H9 (cell line): Measurements from ENCODE around the gene AIFM3. TPM values are rescaled to one million over a fixed set of nuclear protein-coding genes. Genes with fewer than 3 reads are reported as not detected.

Experiments used
- DNase-seq: peaks from one replicate; pipeline ENCODE4 v3.0.0-alpha.2; 2017
- H2AFZ ChIP-seq: one replicate; pipeline ENCODE4 v1.6.1; 2013; ENCODE audit warnings: mild to moderate bottlenecking, low read length, control low read depth, moderate library complexity
- H2AK5ac ChIP-seq: 2 replicates; pipeline ENCODE4 v1.6.1; 2013; ENCODE audit warnings: low read length, control low read depth, mixed read lengths; ENCODE audit not compliant: insufficient read length
- H2BK120ac ChIP-seq: one replicate; pipeline ENCODE4 v1.6.1; 2013; ENCODE audit warnings: low read depth, mild to moderate bottlenecking, low read length, control low read depth, inconsistent platforms; ENCODE audit not compliant: poor library complexity, severe bottlenecking
- H2BK12ac ChIP-seq: 2 replicates; pipeline ENCODE4 v1.6.1; 2013; ENCODE audit warnings: low read length, control low read depth, mixed read lengths, low read depth; ENCODE audit not compliant: insufficient read length
- H2BK15ac ChIP-seq: 2 replicates; pipeline ENCODE4 v1.6.1; 2013; ENCODE audit warnings: low read depth, low read length, control low read depth
- H2BK20ac ChIP-seq: one replicate; pipeline ENCODE4 v1.6.1; 2013; ENCODE audit warnings: low read depth, mild to moderate bottlenecking, low read length, control low read depth, inconsistent platforms; ENCODE audit not compliant: poor library complexity, severe bottlenecking
- H2BK5ac ChIP-seq: 2 replicates; pipeline ENCODE4 v1.6.1; 2013; ENCODE audit warnings: low read length, control low read depth, mixed read lengths; ENCODE audit not compliant: insufficient read length
- H3K14ac ChIP-seq: 2 replicates; pipeline ENCODE4 v1.6.1; 2013; ENCODE audit warnings: low read length, control low read depth; ENCODE audit not compliant: insufficient read depth
- H3K18ac ChIP-seq: 2 replicates; pipeline ENCODE4 v1.6.1; 2013; ENCODE audit warnings: low read depth, mild to moderate bottlenecking, mixed read lengths, low read length, control low read depth; ENCODE audit not compliant: insufficient read length
- H3K23ac ChIP-seq: 2 replicates; pipeline ENCODE4 v1.6.1; 2013; ENCODE audit warnings: low read length, control low read depth, mixed read lengths, low read depth; ENCODE audit not compliant: insufficient read length
- H3K23me2 ChIP-seq: 2 replicates; pipeline ENCODE4 v1.6.1; 2013; ENCODE audit warnings: low read depth, mild to moderate bottlenecking, mixed read lengths, low read length, control low read depth; ENCODE audit not compliant: insufficient read length, poor library complexity, severe bottlenecking
- H3K27ac ChIP-seq: 2 replicates; pipeline ENCODE4 v1.5.1; 2013; ENCODE audit warnings: low read length, control low read depth, mixed read lengths, low read depth; ENCODE audit not compliant: insufficient read length
- H3K27me3 ChIP-seq: 2 replicates; pipeline ENCODE4 v1.6.1; 2013; ENCODE audit warnings: low read length, control low read depth, inconsistent platforms; ENCODE audit not compliant: insufficient read depth
- H3K4ac ChIP-seq: 2 replicates; pipeline ENCODE4 v1.6.1; 2013; ENCODE audit warnings: low read depth, mild to moderate bottlenecking, control low read depth, inconsistent platforms, low read length, moderate library complexity
- H3K4me1 ChIP-seq: 2 replicates; pipeline ENCODE4 v1.6.1; 2013; ENCODE audit warnings: low read length, control low read depth, inconsistent platforms; ENCODE audit not compliant: insufficient read depth
- H3K4me2 ChIP-seq: 2 replicates; pipeline ENCODE4 v1.6.1; 2013; ENCODE audit warnings: low read length, control low read depth, mixed read lengths; ENCODE audit not compliant: insufficient read length, insufficient read depth
- H3K56ac ChIP-seq: 2 replicates; pipeline ENCODE4 v1.6.1; 2013; ENCODE audit warnings: low read depth, mild to moderate bottlenecking, mixed read lengths, low read length, control low read depth; ENCODE audit not compliant: insufficient read length
- H3K79me1 ChIP-seq: 2 replicates; pipeline ENCODE4 v1.6.1; 2013; ENCODE audit warnings: low read depth, mild to moderate bottlenecking, moderate library complexity, low read length, control low read depth, inconsistent platforms; ENCODE audit not compliant: insufficient read depth, poor library complexity, severe bottlenecking
- H3K79me2 ChIP-seq: 2 replicates; pipeline ENCODE4 v1.6.1; 2013; ENCODE audit warnings: low read length, control low read depth, inconsistent platforms; ENCODE audit not compliant: insufficient read depth
- H3K9ac ChIP-seq: 2 replicates; pipeline ENCODE4 v1.6.1; 2013; ENCODE audit warnings: low read length, control low read depth, mixed read lengths; ENCODE audit not compliant: insufficient read length; ENCODE audit errors: extremely low read depth
- H3K9me3 ChIP-seq: one replicate; pipeline ENCODE4 v1.6.1; 2013; ENCODE audit warnings: low read depth, low read length, inconsistent platforms; ENCODE audit not compliant: control insufficient read depth
- H3T11ph ChIP-seq: one replicate; pipeline ENCODE4 v1.6.1; 2013; ENCODE audit warnings: mild to moderate bottlenecking, low read length, control low read depth, inconsistent platforms
- H4K20me1 ChIP-seq: one replicate; pipeline ENCODE4 v1.6.1; 2013; ENCODE audit not compliant: control insufficient read depth, insufficient read length, insufficient read depth
- H4K5ac ChIP-seq: 2 replicates; pipeline ENCODE4 v1.6.1; 2013; ENCODE audit warnings: low read depth, mild to moderate bottlenecking, mixed read lengths, low read length, control low read depth; ENCODE audit not compliant: insufficient read length
- H4K8ac ChIP-seq: replicated peaks from 2 replicates; pipeline ENCODE4 v1.6.1; 2013; ENCODE audit warnings: low read length, control low read depth, mixed read lengths, low read depth; ENCODE audit not compliant: insufficient read length
- H4K91ac ChIP-seq: 2 replicates; pipeline ENCODE4 v1.6.1; 2013; ENCODE audit warnings: low read depth, mild to moderate bottlenecking, moderate library complexity, mixed read lengths, low read length, control low read depth; ENCODE audit not compliant: insufficient read length
- H3K27ac Mint-ChIP-seq, 3 experiments: 2 replicates in 2 of 3; 3 replicates in 1 of 3; pipeline ENCODE4 v1.8.0; 2020 to 2021; ENCODE audit warnings: mixed read lengths in 3 of 3, mild to moderate bottlenecking in 1 of 3, moderate library complexity in 1 of 3
- H3K27me3 Mint-ChIP-seq: 2 replicates; pipeline ENCODE4 v1.8.0; 2021; ENCODE audit warnings: low read depth, mild to moderate bottlenecking, moderate library complexity, mixed read lengths
- H3K36me3 Mint-ChIP-seq, 3 experiments: 2 replicates in 2 of 3; 3 replicates in 1 of 3; pipeline ENCODE4 v1.8.0; 2020 to 2021; ENCODE audit warnings: low read depth in 3 of 3, mixed read lengths in 3 of 3; ENCODE audit not compliant: insufficient read depth in 1 of 3
- H3K4me1 Mint-ChIP-seq, 2 experiments: 2 replicates each; pipeline ENCODE4 v1.8.0; 2020; ENCODE audit warnings: mixed read lengths in 2 of 2
- H3K4me3 Mint-ChIP-seq, 2 experiments: 2 replicates in 1 of 2; 3 replicates in 1 of 2; pipeline ENCODE4 v1.8.0; 2020 to 2021; ENCODE audit warnings: mild to moderate bottlenecking in 2 of 2, mixed read lengths in 2 of 2, moderate library complexity in 1 of 2
- H3K9me3 Mint-ChIP-seq, 2 experiments: 2 replicates in 1 of 2; 3 replicates in 1 of 2; pipeline ENCODE4 v1.8.0; 2020; ENCODE audit warnings: mild to moderate bottlenecking in 2 of 2, mixed read lengths in 2 of 2, moderate library complexity in 1 of 2
- WGBS: extraction: QIAGEN DNeasy Blood & Tissue Kit; methylation state at CpG from one replicate; pipeline ENCODE4 v1.1.7; 2013; ENCODE audit warnings: missing lambda C conversion rate, low lambda C conversion rate, mixed read lengths; ENCODE audit not compliant: insufficient read length; ENCODE audit errors: extremely low coverage; 5-methylcytosine and 5-hydroxymethylcytosine counted together
- total RNA-seq: library from RNA; stranded (reverse); gene quantifications from 2 replicates; pipeline ENCODE4 v1.2.1, GENCODE V29; 2021
- TF ChIP-seq, protein P1 (sequence below): fragments of 200-600 bp; sonication (generic); conservative IDR thresholded peaks from 3 replicates; pipeline ENCODE4 v1.8.0; 2021; ENCODE audit warnings: antibody characterized with exemption, mild to moderate bottlenecking

The AIFM3 gene
- total RNA-seq, 1 experiment from 2014 or later: 1.9 TPM

DNA sequence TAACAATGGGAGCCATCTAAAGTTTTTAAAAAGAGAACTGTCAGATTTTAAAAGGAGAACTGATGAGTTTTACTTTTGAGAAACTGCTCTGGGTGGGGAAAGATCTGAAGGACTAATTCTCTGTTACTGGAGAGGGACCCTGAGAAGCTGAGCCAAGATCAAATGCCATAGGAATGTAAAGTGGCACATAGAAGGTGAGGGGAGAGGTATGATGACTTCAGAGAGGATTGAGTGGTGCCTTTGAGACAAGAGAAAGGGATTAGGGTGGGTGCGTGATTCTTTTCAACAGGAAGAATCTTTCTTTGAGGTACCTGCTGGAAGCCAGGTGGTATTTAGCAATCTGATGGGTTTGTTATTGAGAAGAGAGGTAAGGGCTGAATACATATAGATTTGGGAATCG, 40.8 kb upstream of the AIFM3 start:
- peaks cover 79% of the 10 kb centered on the region for H3K79me2 ChIP-seq
- no peak for DNase-seq
- no peak overlapping the region for H4K91ac ChIP-seq
- WGBS: no CpG with 5 or more reads among the region's 2 CpGs
- no peak overlapping the region for H3K56ac ChIP-seq
- H3K27ac ChIP-seq: no peak overlapping the region
- H3K14ac ChIP-seq: no peak overlapping the region
- peak overlapping the region; percentile 1 to 94 (median 42); a peak in 6 of 7 replicates for H3K27ac Mint-ChIP-seq
- TF ChIP-seq, protein P1, sequence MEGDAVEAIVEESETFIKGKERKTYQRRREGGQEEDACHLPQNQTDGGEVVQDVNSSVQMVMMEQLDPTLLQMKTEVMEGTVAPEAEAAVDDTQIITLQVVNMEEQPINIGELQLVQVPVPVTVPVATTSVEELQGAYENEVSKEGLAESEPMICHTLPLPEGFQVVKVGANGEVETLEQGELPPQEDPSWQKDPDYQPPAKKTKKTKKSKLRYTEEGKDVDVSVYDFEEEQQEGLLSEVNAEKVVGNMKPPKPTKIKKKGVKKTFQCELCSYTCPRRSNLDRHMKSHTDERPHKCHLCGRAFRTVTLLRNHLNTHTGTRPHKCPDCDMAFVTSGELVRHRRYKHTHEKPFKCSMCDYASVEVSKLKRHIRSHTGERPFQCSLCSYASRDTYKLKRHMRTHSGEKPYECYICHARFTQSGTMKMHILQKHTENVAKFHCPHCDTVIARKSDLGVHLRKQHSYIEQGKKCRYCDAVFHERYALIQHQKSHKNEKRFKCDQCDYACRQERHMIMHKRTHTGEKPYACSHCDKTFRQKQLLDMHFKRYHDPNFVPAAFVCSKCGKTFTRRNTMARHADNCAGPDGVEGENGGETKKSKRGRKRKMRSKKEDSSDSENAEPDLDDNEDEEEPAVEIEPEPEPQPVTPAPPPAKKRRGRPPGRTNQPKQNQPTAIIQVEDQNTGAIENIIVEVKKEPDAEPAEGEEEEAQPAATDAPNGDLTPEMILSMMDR: no peak
- no peak overlapping the region for H3K23ac ChIP-seq
- H4K8ac ChIP-seq: no peak overlapping the region
- no peaks in the 10 kb centered on the region for H3K27me3 Mint-ChIP-seq
- H3K36me3 Mint-ChIP-seq: peaks cover 10 to 40% (median 23%) of the 10 kb centered on the region in 3 experiments
- H3K18ac ChIP-seq: no peak overlapping the region
- no peak overlapping the region for H2AFZ ChIP-seq
- H2BK120ac ChIP-seq: no peak overlapping the region
- H3K27me3 ChIP-seq: no peaks in the 10 kb centered on the region
- peaks cover 4% of the 10 kb centered on the region for H3K79me1 ChIP-seq
- H2BK15ac ChIP-seq: no peak overlapping the region
- no peak overlapping the region for H2BK12ac ChIP-seq
- no peaks in the 10 kb centered on the region for H3K9me3 ChIP-seq
- no peaks in the 10 kb centered on the region for H4K20me1 ChIP-seq
- H2BK5ac ChIP-seq: no peak overlapping the region
- H3K9ac ChIP-seq: no peak overlapping the region
- no peak overlapping the region for H2BK20ac ChIP-seq
- peaks cover 2% of the 10 kb centered on the region; the same call in 1 of the 2 replicates for H3K4me1 ChIP-seq
- no peak overlapping the region for H3K4me2 ChIP-seq
- H3K4ac ChIP-seq: no peak overlapping the region
- peaks cover 42% of the 10 kb centered on the region in 2 experiments for H3K4me1 Mint-ChIP-seq
- H3T11ph ChIP-seq: no peak overlapping the region
- H3K23me2 ChIP-seq: no peaks in the 10 kb centered on the region
- H4K5ac ChIP-seq: no peak overlapping the region
- H3K4me3 Mint-ChIP-seq: peak overlapping the region; percentile 0 to 41; a peak in 2 of 5 replicates
- H3K9me3 Mint-ChIP-seq: no peaks in the 10 kb centered on the region
- no peak overlapping the region for H2AK5ac ChIP-seq
